Heart right ventricle (tissue), 16 donors: ENCODE measurements around the gene CHKA. TPM values are rescaled to one million over a fixed set of nuclear protein-coding genes. Genes with fewer than 3 reads are reported as not detected.

ENCODE experiments used
- ATAC-seq, 8 donors: fragments of 200-7000 bp; cut with Tn5 transposase; one replicate each; pipeline ENCODE4 v1.9.1; 2020; ENCODE audit warnings: mild to moderate bottlenecking in 8 of 8, moderate library complexity in 8 of 8, moderate number of reproducible peaks in 1 of 8
- DNase-seq, 2 donors: peaks; one replicate each; pipeline ENCODE4 v3.0.0-alpha.2; 2020
- H3K27ac ChIP-seq, 10 donors: fragments of 200-600 bp; sonication (generic) in 2 of 10; one replicate each; pipeline versions ENCODE4 v1.5.0 to v1.8.0; 2020 to 2022; ENCODE audit warnings: mild to moderate bottlenecking in 3 of 10
- H3K27me3 ChIP-seq, 7 donors: fragments of 200-600 bp; one replicate each; pipeline ENCODE4 v1.8.0; 2021 to 2022; ENCODE audit warnings: mild to moderate bottlenecking in 2 of 7
- H3K36me3 ChIP-seq, 9 donors: fragments of 200-600 bp; sonication (generic) in 1 of 9; one replicate each; pipeline versions ENCODE4 v1.5.0 to v1.8.0; 2020 to 2022; ENCODE audit warnings: mild to moderate bottlenecking in 2 of 9
- H3K4me1 ChIP-seq, 9 donors: fragments of 200-600 bp; sonication (generic) in 1 of 9; one replicate each; pipeline versions ENCODE4 v1.5.0 to v1.8.0; 2020 to 2022; ENCODE audit warnings: mild to moderate bottlenecking in 4 of 9
- H3K4me3 ChIP-seq, 10 donors: fragments of 200-600 bp; sonication (generic) in 2 of 10; one replicate each; pipeline versions ENCODE4 v1.5.0 to v1.8.0; 2020 to 2022; ENCODE audit warnings: mild to moderate bottlenecking in 7 of 10, moderate library complexity in 2 of 10
- H3K9me3 ChIP-seq, 11 donors: fragments of 200-600 bp in 10 of 11; sonication (generic) in 2 of 11; one replicate each; pipeline versions ENCODE4 v1.5.0 to v1.8.0; 2013 to 2022; ENCODE audit warnings: mild to moderate bottlenecking in 2 of 11, control low read depth in 1 of 11, moderate library complexity in 1 of 11
- WGBS, 2 donors: extraction: QIAGEN DNeasy Blood & Tissue Kit; methylation state at CpG; one replicate each; pipeline ENCODE4 v1.1.7; 2013; ENCODE audit warnings: inconsistent platforms in 1 of 2; 5-methylcytosine and 5-hydroxymethylcytosine counted together
- intact Hi-C, 10 donors: fragments of 100-400 bp; cut with DNase I; formaldehyde crosslinking; loops; one replicate each; pipeline versions ENCODE4 v1.11.1 to v1.14.2; 2022
- polyA plus RNA-seq, 2 donors: library from polyadenylated mRNA; stranded (reverse); fragments of 200-250 nt; gene quantifications; one replicate each; pipeline ENCODE4 v1.2.3, GENCODE V29; 2013
- total RNA-seq, 10 donors: library from RNA; stranded (reverse); fragmentation: NEBNext Ultra II Directional in 3 of 10; extraction: Animal tissue kit (Norgen Biotek cat#: 25700) in 3 of 10; gene quantifications; one replicate each; pipeline versions ENCODE4 v1.2.1 to v1.2.4, GENCODE V29; 2021 to 2023
- TF ChIP-seq, protein P1 (sequence below), 9 donors: fragments of 200-600 bp; sonication (generic) in 2 of 9; IDR thresholded peaks; one replicate each; pipeline versions ENCODE4 v1.5.0 to v1.8.0; 2021 to 2022; ENCODE audit warnings: antibody characterized with exemption in 9 of 9, mild to moderate bottlenecking in 5 of 9, moderate library complexity in 1 of 9
- donor health status: Arrhythmogenic right ventricular cardiomyopathy.
- donor health status: ischemic (EF 13 %, LVEDD 7.1; RV severe dilation, severe dysfunction).
- donor health status: healthy with polysubstance abuse.
- donor health status: DM: no; HTN: yes; CAD: no.
- donor health status: DM: no; HTN: no; CAD: no.
- donor health status: ischemic (EF 25% LVEDD 6.9; RV normal size, moderate dysfunction).
- donor health status: ischemic (EF 25% LVEDD 5.7; RV mildly dilated, moderate dysfunction).
- donor health status: healthy.
- donor health status: DM: yes; HTN: yes; CAD: no.
- donor health status: Ischemic cardiomyopathy.
- donor health status: ischemic (EF 35%, LVEDD 5.7; RV mildly dilated, moderate dysfunction).
- donor health status: nonischemic (EF 11% LVEDD 7.7; RV severe dilation, severe dysfunction).
- donor health status: DM: yes; HTN: yes; CAD: no.
- donor health status: PGD.
- donor health status: ischemic (EF 29% LVEDD 5.4; RV normal size, mild dysfunction).
- donor health status: nonischemic (EF 23%, LVEDD 6.1; RV moderate dilation, normal function).

The CHKA gene
- total and polyA plus RNA-seq, 12 donors = 7.0 to 66.1 (median 9.6) TPM

GRCh38 chr11:68166969-68167368 lies 45.8 kb upstream of the CHKA start:
- ATAC-seq (no peak), DNase-seq (no peak)
- 66 to 72% methylated on average over 4 of the region's 4 CpGs for WGBS, 2 donors
- TF ChIP-seq, protein P1, sequence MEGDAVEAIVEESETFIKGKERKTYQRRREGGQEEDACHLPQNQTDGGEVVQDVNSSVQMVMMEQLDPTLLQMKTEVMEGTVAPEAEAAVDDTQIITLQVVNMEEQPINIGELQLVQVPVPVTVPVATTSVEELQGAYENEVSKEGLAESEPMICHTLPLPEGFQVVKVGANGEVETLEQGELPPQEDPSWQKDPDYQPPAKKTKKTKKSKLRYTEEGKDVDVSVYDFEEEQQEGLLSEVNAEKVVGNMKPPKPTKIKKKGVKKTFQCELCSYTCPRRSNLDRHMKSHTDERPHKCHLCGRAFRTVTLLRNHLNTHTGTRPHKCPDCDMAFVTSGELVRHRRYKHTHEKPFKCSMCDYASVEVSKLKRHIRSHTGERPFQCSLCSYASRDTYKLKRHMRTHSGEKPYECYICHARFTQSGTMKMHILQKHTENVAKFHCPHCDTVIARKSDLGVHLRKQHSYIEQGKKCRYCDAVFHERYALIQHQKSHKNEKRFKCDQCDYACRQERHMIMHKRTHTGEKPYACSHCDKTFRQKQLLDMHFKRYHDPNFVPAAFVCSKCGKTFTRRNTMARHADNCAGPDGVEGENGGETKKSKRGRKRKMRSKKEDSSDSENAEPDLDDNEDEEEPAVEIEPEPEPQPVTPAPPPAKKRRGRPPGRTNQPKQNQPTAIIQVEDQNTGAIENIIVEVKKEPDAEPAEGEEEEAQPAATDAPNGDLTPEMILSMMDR (IDR thresholded peaks at IDR 0.05) = no peak
- H3K27me3 ChIP-seq = no peaks in the 10 kb centered on the region
- H3K36me3 ChIP-seq = peaks cover 0 to 100% (median 65%) of the 10 kb centered on the region in 9 donors
- no peak overlapping the region for H3K4me3 ChIP-seq
- H3K4me1 ChIP-seq = no peaks in the 10 kb centered on the region
- no peak overlapping the region for H3K27ac ChIP-seq
- intact Hi-C loops = no loop called here
- H3K9me3 ChIP-seq = no peaks in the 10 kb centered on the region

DNA sequence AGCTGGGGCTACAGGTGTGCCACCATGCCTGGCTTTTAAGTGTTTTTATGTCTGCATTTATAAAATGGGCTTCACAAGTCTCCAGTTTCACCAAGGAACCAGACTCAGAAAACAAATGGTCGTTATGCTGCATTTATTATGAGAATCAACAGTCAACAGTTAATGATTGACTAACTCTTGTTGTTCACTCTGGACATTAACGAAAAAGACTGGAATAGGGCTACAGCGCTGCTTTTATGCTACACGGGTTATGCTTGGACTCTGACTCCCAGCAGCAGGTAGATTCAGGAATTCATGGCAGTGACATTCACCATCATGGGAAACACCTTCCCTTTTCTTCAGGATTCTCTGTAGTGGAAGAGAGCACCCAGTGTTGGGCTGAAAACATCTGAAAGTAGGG lies 44.4 kb upstream of the CHKA start:
- H3K36me3 ChIP-seq = peaks cover 0 to 100% (median 54%) of the 10 kb centered on the region in 9 donors
- TF ChIP-seq, protein P1 (IDR thresholded peaks at IDR 0.05) = no peak
- no peaks in the 10 kb centered on the region for H3K4me1 ChIP-seq
- no peaks in the 10 kb centered on the region for H3K9me3 ChIP-seq
- H3K4me3 ChIP-seq = no peak overlapping the region
- H3K27me3 ChIP-seq = no peaks in the 10 kb centered on the region
- WGBS, 2 donors = 90 to 92% methylated on average over 4 of the region's 4 CpGs
- intact Hi-C loops = no loop called here
- H3K27ac ChIP-seq = no peak overlapping the region
- DNase-seq (no peak), ATAC-seq (no peak)

GRCh38 chr11:68164437-68164836 lies 43.2 kb upstream of the CHKA start:
- H3K36me3 ChIP-seq = peaks cover 0 to 97% (median 43%) of the 10 kb centered on the region in 9 donors
- 89 to 96% methylated on average over 2 of the region's 2 CpGs for WGBS, 2 donors
- H3K4me1 ChIP-seq = peaks cover 0 to 7% (median 0%) of the 10 kb centered on the region in 9 donors
- H3K27me3 ChIP-seq = no peaks in the 10 kb centered on the region
- H3K27ac ChIP-seq = no peak overlapping the region
- ATAC-seq = no peak
- DNase-seq = no peak
- H3K4me3 ChIP-seq = no peak overlapping the region
- TF ChIP-seq, protein P1 (IDR thresholded peaks at IDR 0.05) = no peak
- intact Hi-C loops = no loop called here
- no peaks in the 10 kb centered on the region for H3K9me3 ChIP-seq

DNA sequence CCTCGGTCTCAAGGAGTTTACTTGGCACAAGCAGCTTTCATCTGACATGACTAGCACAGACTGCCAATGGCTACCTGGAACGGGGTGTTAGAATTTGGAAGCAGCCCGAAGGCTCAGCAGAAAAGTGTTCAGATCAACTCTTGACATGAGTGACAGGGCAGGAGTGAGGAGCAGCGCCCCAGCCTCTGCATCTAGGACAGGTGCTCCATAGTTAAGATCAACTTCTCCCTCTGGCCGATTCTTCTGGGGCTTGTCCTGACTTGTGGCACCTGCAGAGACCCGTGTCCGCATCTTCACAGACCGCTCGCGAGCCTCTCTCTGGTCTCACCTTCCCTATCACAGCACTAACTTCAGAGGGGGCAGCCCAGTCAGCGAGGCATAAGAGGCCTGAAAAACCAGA lies 42.5 kb upstream of the CHKA start:
- 84 to 94% methylated on average over 11 of the region's 11 CpGs for WGBS, 2 donors
- TF ChIP-seq, protein P1 (IDR thresholded peaks at IDR 0.05) = no peak
- ATAC-seq (no peak), DNase-seq (no peak)
- H3K36me3 ChIP-seq = peaks cover 0 to 97% (median 35%) of the 10 kb centered on the region in 9 donors
- intact Hi-C loops = no loop called here
- H3K27ac ChIP-seq = no peak overlapping the region
- H3K27me3 ChIP-seq = no peaks in the 10 kb centered on the region
- H3K9me3 ChIP-seq = no peaks in the 10 kb centered on the region
- H3K4me3 ChIP-seq = no peak overlapping the region
- peaks cover 0 to 7% (median 0%) of the 10 kb centered on the region in 9 donors for H3K4me1 ChIP-seq
